H1 (cell line): ENCODE results near the gene MDH1. TPM values are rescaled to one million over a fixed set of nuclear protein-coding genes. Genes with fewer than 3 reads are reported as not detected.

Source experiments
- CTCF ChIA-PET: fragments of 300-600 bp; sonication (Branson Sonifier 250); formaldehyde crosslinking; loops from one replicate; lab custom pipeline; 2021; ENCODE audit not compliant: partially characterized antibody; lab: Charles Lee
- POLR2A ChIA-PET: fragments of 300-600 bp; sonication (Branson Sonifier 250); formaldehyde crosslinking; loops from one replicate; lab custom pipeline; 2021; ENCODE audit warnings: inconsistent platforms; ENCODE audit not compliant: partially characterized antibody; lab: Charles Lee
- DNase-seq, 2 experiments: peaks; one replicate each; pipeline versions ENCODE4 v3.0.0 to v3.0.0-alpha.2; 2010 to 2022; ENCODE audit warnings: low spot score in 2 of 2, low read depth in 1 of 2, mixed read lengths in 1 of 2
- FAIRE-seq: peaks from 2 replicates; lab custom pipeline; 2011; peaks lifted over from hg19 to GRCh38; lab: Jason Lieb, UNC
- H2AFZ ChIP-seq: 2 replicates; pipeline ENCODE4 v1.8.1; 2012; ENCODE audit warnings: low read length, inconsistent platforms
- H2AK5ac ChIP-seq: 2 replicates; pipeline ENCODE4 v1.6.1; 2013; ENCODE audit warnings: low read depth, low read length
- H2BK120ac ChIP-seq: replicated peaks from 2 replicates; pipeline ENCODE3; 2013; ENCODE audit warnings: low read depth, low read length, inconsistent platforms
- H2BK12ac ChIP-seq: 2 replicates; pipeline ENCODE4 v1.6.1; 2013; ENCODE audit warnings: low read depth, low read length
- H2BK15ac ChIP-seq: 2 replicates; pipeline ENCODE4 v1.6.1; 2013; ENCODE audit warnings: low read length
- H2BK20ac ChIP-seq: 2 replicates; pipeline ENCODE4 v1.6.1; 2013; ENCODE audit warnings: low read length
- H2BK5ac ChIP-seq: 2 replicates; pipeline ENCODE4 v1.6.1; 2013; ENCODE audit warnings: low read depth, low read length
- H3K14ac ChIP-seq: 2 replicates; pipeline ENCODE4 v1.6.1; 2013; ENCODE audit warnings: inconsistent platforms; ENCODE audit not compliant: insufficient read length
- H3K18ac ChIP-seq: 2 replicates; pipeline ENCODE4 v1.6.1; 2013; ENCODE audit warnings: low read length; ENCODE audit errors: extremely low read depth
- H3K23ac ChIP-seq: 2 replicates; pipeline ENCODE4 v1.6.1; 2013; ENCODE audit warnings: inconsistent platforms; ENCODE audit not compliant: insufficient read length
- H3K23me2 ChIP-seq: 2 replicates; pipeline ENCODE4 v1.6.1; 2013; ENCODE audit warnings: low read depth, low read length
- H3K27ac ChIP-seq: 2 replicates; pipeline ENCODE4 v1.6.1; 2011; ENCODE audit warnings: low read depth, low read length, inconsistent platforms
- H3K27me3 ChIP-seq, 4 experiments: replicated peaks in 1 of 4; 1 replicate in 1 of 4; 2 replicates in 3 of 4; pipeline versions ENCODE4 v1.6.1 to v1.8.1; 2011 to 2013; ENCODE audit warnings: low read length in 3 of 4, mild to moderate bottlenecking in 3 of 4, inconsistent platforms in 2 of 4, mixed read lengths in 2 of 4, moderate library complexity in 1 of 4; ENCODE audit not compliant: control insufficient read depth in 3 of 4, insufficient read depth in 3 of 4; ENCODE audit errors: extremely low read depth in 1 of 4
- H3K36me3 ChIP-seq, 4 experiments: 2 replicates each; pipeline versions ENCODE4 v1.6.1 to v1.8.1; 2011 to 2013; ENCODE audit warnings: mild to moderate bottlenecking in 4 of 4, low read length in 3 of 4, moderate library complexity in 2 of 4, control low read depth in 1 of 4, inconsistent platforms in 1 of 4; ENCODE audit not compliant: insufficient read depth in 4 of 4, control insufficient read depth in 2 of 4
- H3K4ac ChIP-seq: replicated peaks from 2 replicates; pipeline ENCODE3; 2013; ENCODE audit warnings: low read length, low read depth, mixed read lengths, inconsistent platforms; ENCODE audit not compliant: insufficient read length
- H3K4me1 ChIP-seq, 4 experiments: replicated peaks in 1 of 4; 1 replicate in 1 of 4; 2 replicates in 3 of 4; pipeline versions ENCODE4 v1.6.1 to v1.8.1; 2011 to 2013; ENCODE audit warnings: low read length in 3 of 4, inconsistent platforms in 2 of 4, mixed read lengths in 1 of 4; ENCODE audit not compliant: insufficient read depth in 4 of 4, control insufficient read depth in 3 of 4
- H3K4me2 ChIP-seq, 2 experiments: 2 replicates each; pipeline versions ENCODE4 v1.6.1 to v1.8.1; 2011 to 2013; ENCODE audit warnings: low read depth in 2 of 2, low read length in 2 of 2, control low read depth in 1 of 2, inconsistent platforms in 1 of 2, mild to moderate bottlenecking in 1 of 2; ENCODE audit not compliant: insufficient read depth in 1 of 2
- H3K4me3 ChIP-seq, 4 experiments: fragments of 200-600, 300-600 bp in 1 of 4; sonication (generic), shearing (Covaris generic), sonication (Bioruptor Twin) in 1 of 4; 2 replicates each; pipeline versions ENCODE4 v1.5.1 to v1.8.1; 2011 to 2016; ENCODE audit warnings: low read length in 4 of 4, low read depth in 3 of 4, control low read depth in 2 of 4, inconsistent platforms in 2 of 4, mild to moderate bottlenecking in 2 of 4, mixed read lengths in 1 of 4, moderate library complexity in 1 of 4; ENCODE audit not compliant: insufficient read depth in 2 of 4; ENCODE audit errors: extremely low read depth in 1 of 4
- H3K56ac ChIP-seq: replicated peaks from 2 replicates; pipeline ENCODE3; 2013; ENCODE audit warnings: low read depth, mild to moderate bottlenecking, mixed read lengths, low read length, inconsistent platforms; ENCODE audit not compliant: insufficient read length
- H3K79me1 ChIP-seq: 2 replicates; pipeline ENCODE4 v1.6.1; 2013; ENCODE audit warnings: low read depth, low read length, control low read depth
- H3K79me2 ChIP-seq, 2 experiments: 2 replicates each; pipeline versions ENCODE4 v1.6.1 to v1.8.1; 2012 to 2013; ENCODE audit warnings: low read length in 2 of 2, mild to moderate bottlenecking in 2 of 2, inconsistent platforms in 1 of 2; ENCODE audit not compliant: insufficient read depth in 2 of 2, control insufficient read depth in 1 of 2
- H3K9ac ChIP-seq, 4 experiments: replicated peaks in 1 of 4; 1 replicate in 1 of 4; 2 replicates in 3 of 4; pipeline versions ENCODE4 v1.6.1 to v1.8.1; 2011 to 2013; ENCODE audit warnings: low read depth in 3 of 4, low read length in 3 of 4, control low read depth in 2 of 4, mild to moderate bottlenecking in 2 of 4, moderate library complexity in 2 of 4, inconsistent platforms in 1 of 4; ENCODE audit errors: extremely low read depth in 1 of 4
- H3K9me3 ChIP-seq, 2 experiments: 2 replicates each; pipeline versions ENCODE4 v1.6.1 to v1.8.1; 2012 to 2013; ENCODE audit warnings: mild to moderate bottlenecking in 2 of 2, moderate library complexity in 2 of 2, control low read depth in 1 of 2, inconsistent platforms in 1 of 2, low read depth in 1 of 2, low read length in 1 of 2, mixed read lengths in 1 of 2; ENCODE audit not compliant: insufficient read depth in 2 of 2
- H4K20me1 ChIP-seq, 2 experiments: replicated peaks in 1 of 2; 2 replicates each; pipeline versions ENCODE3 to v1.8.1; 2011 to 2013; ENCODE audit warnings: inconsistent platforms in 2 of 2, low read length in 2 of 2, mild to moderate bottlenecking in 1 of 2; ENCODE audit not compliant: insufficient read depth in 2 of 2, control insufficient read depth in 1 of 2
- H4K5ac ChIP-seq: 2 replicates; pipeline ENCODE4 v1.6.1; 2013; ENCODE audit warnings: low read length, low read depth, mixed read lengths, inconsistent platforms; ENCODE audit not compliant: insufficient read length
- H4K8ac ChIP-seq: 2 replicates; pipeline ENCODE4 v1.8.0; 2013; ENCODE audit warnings: mild to moderate bottlenecking, moderate library complexity, low read length, inconsistent platforms; ENCODE audit not compliant: insufficient read depth; ENCODE audit errors: extremely low read depth
- H4K91ac ChIP-seq: replicated peaks from 2 replicates; pipeline ENCODE3; 2013; ENCODE audit warnings: low read length, mixed read lengths, inconsistent platforms; ENCODE audit not compliant: insufficient read length
- HDAC2 ChIP-seq, 2 experiments: fragments of 300-600 bp in 1 of 2; sonication (generic) in 1 of 2; IDR thresholded peaks; 2 replicates each; pipeline ENCODE4 v1.6.1; 2011 to 2012; ENCODE audit warnings: low read depth in 2 of 2, low read length in 2 of 2, mild to moderate bottlenecking in 2 of 2, moderate library complexity in 2 of 2, borderline replicate concordance in 1 of 2, inconsistent platforms in 1 of 2
- WGBS, 2 experiments: shearing (Covaris generic) in 1 of 2; methylation state at CpG; one replicate each; pipeline versions ENCODE4 v1.1.6 to v1.1.7; 2013 to 2015; ENCODE audit warnings: low lambda C conversion rate in 2 of 2, mixed read lengths in 2 of 2, inconsistent platforms in 1 of 2, low coverage in 1 of 2, missing lambda C conversion rate in 1 of 2; ENCODE audit not compliant: insufficient replicate concordance in 2 of 2, insufficient coverage in 1 of 2, insufficient read length in 1 of 2; ENCODE audit errors: extremely low coverage in 1 of 2, missing lambda C conversion rate in 1 of 2; 5-methylcytosine and 5-hydroxymethylcytosine counted together
- polyA plus RNA-seq, 7 experiments: library from polyadenylated mRNA; depleted of rRNA in 3 of 7; stranded (reverse) in 5 of 7; unstranded in 2 of 7; fragments of >200 nt in 5 of 7; fragments of 200-250 nt in 2 of 7; gene quantifications; 1 replicate in 5 of 7; 2 replicates in 1 of 7; 4 replicates in 1 of 7; pipeline versions ENCODE4 v1.2.1 to v1.2.3, GENCODE V29; 2011 to 2013; ENCODE audit warnings: missing spikeins in 2 of 7, mixed read lengths in 2 of 7
- total RNA-seq: library from RNA; stranded (reverse); fragmentation: NEBNext Ultra II Directional; extraction: Animal tissue kit (Norgen Biotek cat#: 25700); gene quantifications from 2 replicates; pipeline ENCODE4 v1.2.1, GENCODE V29; 2021

MDH1 gene
- total and polyA plus RNA-seq, 2 of the 8 experiments (the other 6 are each of a cell fraction or from before 2014, with no cell fraction given), result 353 to 376 TPM

- POLR2A ChIA-PET, result interaction anchor here (0.5 to 3.0 kb wide), 7 partner anchors 10 to 275 kb away, joined by 3 to 13 read pairs (median 3); partner anchors contain the start of gene WDPCP
- 81% methylated on average over 4 of the region's 4 CpGs; no CpG with 5 or more reads in 1 of the 2 experiments for WGBS, 2 experiments
- FAIRE-seq, result no peak
- TF ChIP-seq HDAC2 (IDR thresholded peaks at IDR 0.05; ENCODE audit: borderline replicate concordance in 1 of 2, low read depth in 2 of 2, low read length in 2 of 2), result no peak
Measured at GRCh38 chr2:63610525-63610924, 21.8 kb downstream of the MDH1 start.

More at GRCh38 chr2:63610525-63610924, 21.8 kb downstream of the MDH1 start:
- H3K36me3 ChIP-seq, result peaks cover 2 to 44% (median 16%) of the 10 kb centered on the region in 4 experiments
- H3K4ac ChIP-seq, result no peak overlapping the region
- H3K23ac ChIP-seq, result no peak overlapping the region
- H3K18ac ChIP-seq, result no peak overlapping the region
- H3K9me3 ChIP-seq, result peaks cover 0 to 3% of the 10 kb centered on the region in 2 experiments; a peak in 1 of 4 replicates
- peaks cover 0 to 41% of the 10 kb centered on the region in 2 experiments; a peak in 3 of 4 replicates for H3K79me2 ChIP-seq
- H4K91ac ChIP-seq, result no peak overlapping the region
- no peak overlapping the region for H2BK5ac ChIP-seq
- no peak overlapping the region for H3K14ac ChIP-seq
- H3K79me1 ChIP-seq, result no peaks in the 10 kb centered on the region
- H3K27ac ChIP-seq, result no peak overlapping the region
- H3K4me3 ChIP-seq, result no peak overlapping the region
- H2AK5ac ChIP-seq, result no peak overlapping the region
- H2BK15ac ChIP-seq, result no peak overlapping the region
- H3K9ac ChIP-seq, result no peak overlapping the region
- peaks cover 4% of the 10 kb centered on the region; the same call in 1 of the 2 replicates for H3K23me2 ChIP-seq
- H3K56ac ChIP-seq, result no peak overlapping the region
- H2BK12ac ChIP-seq, result no peak overlapping the region
- no peak for DNase-seq
- CTCF ChIA-PET, result interaction anchor here (0.9 kb wide), 1 partner anchor 20 kb away, joined by 3 read pairs; no protein-coding TSS in a partner anchor
- no peaks in the 10 kb centered on the region for H4K20me1 ChIP-seq
- no peak overlapping the region for H2BK20ac ChIP-seq
- no peaks in the 10 kb centered on the region for H3K27me3 ChIP-seq
- H3K4me2 ChIP-seq, result no peak overlapping the region
- no peak overlapping the region for H2AFZ ChIP-seq
- H3K4me1 ChIP-seq, result peaks cover 7 to 15% (median 13%) of the 10 kb centered on the region in 4 experiments; a peak in 6 of 7 replicates
- no peak overlapping the region for H4K8ac ChIP-seq
- no peak overlapping the region for H4K5ac ChIP-seq
- no peak overlapping the region for H2BK120ac ChIP-seq
